ENCODE data around the gene KCNAB1. TPM values are rescaled to one million over a fixed set of nuclear protein-coding genes. Genes with fewer than 3 reads are reported as not detected.
A peak's percentile ranks its signal among the peaks of the same experiment; 100 is the strongest.

Gene KCNAB1
- total and polyA plus RNA-seq, 8 donors, result 0.76 to 4.9 (median 3.2) TPM

- DNase-seq (no peak), FAIRE-seq (no peak)
- intact Hi-C loops (cut with DNase I), result no loop called here
Measured at GRCh38 chr3:156507285-156507684, 386.9 kb downstream of the KCNAB1 start.

GRCh38 chr3:156509189-156510174, 389.1 kb downstream of the KCNAB1 start:
- Histone ChIP-seq H3K9me3 (no peaks in the 10 kb centered on the region), H3K27ac (no peak overlapping the region), H3K4me1 (no peaks in the 10 kb centered on the region), H3K27me3 (no peaks in the 10 kb centered on the region), H3K36me3 (no peaks in the 10 kb centered on the region), H3K4me3 (no peak overlapping the region)
- ATAC-seq (peak; percentile 56 to 92 (median 89)), FAIRE-seq (peak; percentile 57), DNase-seq (no peak)
- peak; percentile 34 to 55 (median 44) for TF ChIP-seq CTCF (IDR thresholded peaks at IDR 0.05)
- intact Hi-C loops (cut with DNase I), result loop anchor here in 1 of 3 donors (2.0 kb wide), 1 partner anchor 359 kb away; no protein-coding TSS in a partner anchor
- WGBS, 2 donors, result 45 to 50% methylated on average over 5 of the region's 5 CpGs

More at GRCh38 chr3:156507285-156507684, 386.9 kb downstream of the KCNAB1 start:
- H3K27ac ChIP-seq, result no peak overlapping the region
- H3K27me3 ChIP-seq, result no peaks in the 10 kb centered on the region
- ATAC-seq, result no peak
- H3K4me1 ChIP-seq, result no peaks in the 10 kb centered on the region
- no peaks in the 10 kb centered on the region for H3K9me3 ChIP-seq
- no peak overlapping the region for H3K4me3 ChIP-seq
- H3K36me3 ChIP-seq, result no peaks in the 10 kb centered on the region
- TF ChIP-seq CTCF (IDR thresholded peaks at IDR 0.05), result no peak

GRCh38 chr3:156511987-156512677, 391.8 kb downstream of the KCNAB1 start:
- Histone ChIP-seq H3K27ac (no peak overlapping the region), H3K4me3 (no peak overlapping the region), H3K36me3 (no peaks in the 10 kb centered on the region), H3K9me3 (no peaks in the 10 kb centered on the region), H3K27me3 (no peaks in the 10 kb centered on the region), H3K4me1 (no peaks in the 10 kb centered on the region)
- ATAC-seq, result no peak
- no peak for TF ChIP-seq CTCF (IDR thresholded peaks at IDR 0.05)
- intact Hi-C loops (cut with DNase I), result no loop called here
- 58 to 61% methylated on average over 2 of the region's 2 CpGs for WGBS, 2 donors
- DNase-seq, result no peak
- FAIRE-seq, result no peak

- intact Hi-C loops (cut with DNase I), result no loop called here
- no peak for FAIRE-seq
- no peak for DNase-seq
- no peaks in the 10 kb centered on the region for H3K36me3 ChIP-seq
- H3K4me3 ChIP-seq, result no peak overlapping the region
- H3K9me3 ChIP-seq, result no peaks in the 10 kb centered on the region
- H3K27me3 ChIP-seq, result no peaks in the 10 kb centered on the region
- H3K4me1 ChIP-seq, result no peaks in the 10 kb centered on the region
- ATAC-seq, result peak in 1 of 4 donors; percentile 9
- WGBS, 2 donors, result 47 to 51% methylated on average over 5 of the region's 5 CpGs
- no peak for TF ChIP-seq CTCF (IDR thresholded peaks at IDR 0.05)
- H3K27ac ChIP-seq, result no peak overlapping the region
Measured at GRCh38 chr3:156513619-156514018, 393.2 kb downstream of the KCNAB1 start.

Data from pancreas (tissue), 10 donors.